HG03135 (cell line): ENCODE measurements around the gene AAMP.
A peak's percentile ranks its signal among the peaks of the same experiment; 100 is the strongest.

ENCODE experiments used
- ATAC-seq: cut with Tn5 transposase; IDR thresholded peaks from one replicate; pipeline ENCODE4 v1.9.1; 2021; ENCODE audit warnings: mild to moderate bottlenecking, moderate library complexity; ENCODE audit not compliant: unreplicated experiment

Gene AAMP

GRCh38 chr2:218260166-218260565 lies 9.8 kb downstream of the AAMP start:
- no peak for ATAC-seq

DNA sequence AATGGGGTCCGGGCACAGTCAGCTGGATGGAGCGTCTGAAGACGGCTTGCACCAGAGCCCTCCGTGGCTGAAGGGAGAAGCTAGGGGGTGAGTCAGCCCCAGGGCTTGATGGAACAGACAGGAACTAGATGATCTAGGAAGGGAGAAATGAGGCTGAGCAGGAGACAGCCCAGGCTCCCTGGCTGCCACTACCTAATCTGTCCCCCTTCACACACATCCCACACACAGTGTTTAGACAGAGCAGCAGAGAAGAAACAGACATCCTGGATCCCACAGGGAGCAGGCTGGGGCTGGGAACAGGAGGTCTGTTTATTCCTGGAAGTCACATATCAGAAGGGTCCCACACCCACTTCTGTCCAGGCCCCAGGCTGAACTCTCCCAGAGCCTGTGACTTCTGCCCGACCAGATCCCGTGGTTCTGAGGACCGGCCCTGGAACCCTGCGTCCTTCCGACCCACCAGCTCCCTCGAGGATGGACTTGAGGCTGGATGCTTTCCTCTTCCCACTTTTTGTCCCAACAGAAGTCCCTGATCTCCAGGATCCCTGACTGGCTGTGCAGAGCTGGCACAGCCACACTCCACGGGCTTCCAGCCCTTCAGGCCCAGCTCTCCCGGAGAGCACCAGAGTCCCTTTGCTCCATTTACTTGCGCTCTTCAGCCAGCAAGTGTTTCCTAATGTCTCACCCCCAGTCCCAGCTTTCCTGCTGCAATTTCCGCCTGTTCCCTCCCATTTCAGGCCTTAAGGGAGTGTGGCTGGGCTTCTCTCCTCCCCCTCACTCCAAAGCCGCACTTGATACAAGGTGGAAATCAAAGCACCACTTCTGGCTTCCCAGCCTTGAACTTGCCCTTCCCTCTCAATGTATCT lies 10.6 kb downstream of the AAMP start:
- ATAC-seq, result no peak

GRCh38 chr2:218257390-218257981 lies 12.5 kb downstream of the AAMP start:
- ATAC-seq, result peak; percentile 73

GRCh38 chr2:218256612-218257350 lies 13.2 kb downstream of the AAMP start:
- no peak for ATAC-seq

- no peak for ATAC-seq
Measured at GRCh38 chr2:218255446-218255845, 14.5 kb downstream of the AAMP start.

GRCh38 chr2:218253232-218253625 lies 16.7 kb downstream of the AAMP start:
- ATAC-seq, result no peak

- no peak for ATAC-seq
Measured at GRCh38 chr2:218252509-218253231, 17.3 kb downstream of the AAMP start.

- ATAC-seq, result no peak
Measured at GRCh38 chr2:218249691-218250090, 20.2 kb downstream of the AAMP start.

DNA sequence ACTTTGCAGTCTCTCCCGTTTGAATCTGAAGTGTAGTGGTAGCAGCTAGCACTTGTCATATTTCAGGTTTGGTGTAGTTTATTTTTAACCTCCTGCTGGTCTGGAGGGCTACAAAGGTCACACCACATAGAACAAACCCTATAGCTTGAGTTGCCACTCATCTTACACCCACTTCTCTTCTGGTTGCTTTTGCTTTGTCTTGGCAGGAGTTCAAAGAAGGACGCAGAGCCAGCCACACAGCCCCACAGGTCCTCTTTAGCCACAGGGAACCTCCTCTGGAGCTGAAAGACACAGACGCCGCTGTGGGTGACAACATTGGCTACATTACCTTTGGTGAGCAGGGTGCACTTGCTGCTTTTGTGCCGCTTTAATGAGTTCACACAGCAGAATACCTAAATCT lies 24.7 kb downstream of the AAMP start:
- no peak for ATAC-seq

DNA sequence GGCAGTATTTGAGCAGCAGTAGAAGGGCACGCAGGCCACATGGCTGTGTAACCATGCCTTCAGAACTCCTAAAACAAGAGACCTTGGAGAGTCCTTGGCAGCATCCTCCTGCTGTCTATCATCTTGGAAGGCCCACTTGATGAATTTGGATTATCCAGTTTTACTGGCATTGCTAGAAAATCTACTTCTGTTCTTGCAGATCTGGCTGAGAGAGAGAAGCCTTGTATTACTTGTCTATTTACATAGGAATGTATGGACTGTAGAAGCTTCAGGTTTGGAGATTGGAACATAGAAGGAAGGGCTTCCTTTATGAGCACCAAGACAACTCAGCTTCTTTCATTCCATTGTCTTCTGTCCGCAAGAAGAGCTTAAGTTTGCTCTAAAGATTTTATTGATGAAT lies 25.3 kb downstream of the AAMP start:
- ATAC-seq, result no peak

- no peak for ATAC-seq
Measured at GRCh38 chr2:218244204-218244603, 25.7 kb downstream of the AAMP start.

DNA sequence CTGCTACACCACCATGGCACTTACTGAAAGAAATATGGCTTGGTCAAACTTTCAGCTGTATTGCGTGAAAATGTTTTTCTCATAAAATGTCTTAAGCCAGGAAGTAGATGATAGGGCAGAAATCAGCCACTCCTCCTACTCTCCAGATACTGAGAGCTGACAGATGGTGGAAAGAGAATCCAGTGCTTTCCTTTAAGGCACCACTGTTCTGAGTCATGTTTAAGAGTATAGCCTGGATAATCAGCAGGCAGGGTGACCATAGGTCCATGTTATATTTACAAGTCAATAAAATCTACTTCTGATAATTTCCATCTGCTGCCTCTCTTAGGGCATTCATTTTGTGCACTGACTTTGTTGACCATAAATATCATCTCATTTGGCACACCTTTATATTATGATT lies 31.1 kb downstream of the AAMP start:
- ATAC-seq, result no peak

GRCh38 chr2:218236829-218237228 lies 33.1 kb downstream of the AAMP start:
- no peak for ATAC-seq

DNA sequence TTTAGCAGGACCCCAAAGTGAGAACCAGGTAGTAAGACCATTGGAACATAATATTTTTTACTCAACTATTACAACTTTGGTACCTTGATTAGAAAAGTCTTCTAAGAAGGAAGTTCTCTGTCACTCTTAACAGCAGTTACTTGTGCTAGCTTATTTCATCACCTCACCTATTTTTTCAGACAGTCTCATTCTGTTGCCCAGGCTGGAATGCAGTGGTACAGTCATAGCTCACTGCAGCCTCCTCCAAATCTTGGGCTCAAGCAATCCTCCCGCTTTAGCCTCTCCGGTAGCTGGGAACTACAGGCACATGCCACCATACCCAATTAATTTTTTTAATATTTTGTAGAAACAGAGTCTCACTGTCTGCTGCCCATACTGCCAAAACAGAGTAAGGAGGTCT lies 34.9 kb downstream of the AAMP start:
- no peak for ATAC-seq

DNA sequence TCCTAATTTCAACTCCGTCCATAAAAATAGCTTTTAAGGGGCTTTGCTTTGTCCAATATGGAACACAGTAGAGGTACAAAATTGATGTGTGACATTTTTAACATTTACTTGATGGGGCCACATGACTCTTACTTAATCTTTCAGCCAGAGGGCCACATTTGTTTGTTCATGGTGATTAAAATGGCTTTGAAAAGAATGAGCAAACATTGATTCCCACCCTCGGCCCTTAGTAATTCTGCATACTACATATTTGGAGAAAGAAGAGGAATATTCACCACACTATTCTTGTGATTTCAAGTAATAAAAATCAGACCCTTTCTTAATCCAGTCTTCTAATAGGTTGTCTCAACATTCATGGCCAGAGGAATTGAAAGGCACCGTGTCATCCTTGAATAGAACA lies 35.4 kb downstream of the AAMP start:
- no peak for ATAC-seq

GRCh38 chr2:218233543-218233942 lies 36.4 kb downstream of the AAMP start:
- no peak for ATAC-seq

- peak; percentile 65 for ATAC-seq
Measured at GRCh38 chr2:218230882-218231281, 39.1 kb downstream of the AAMP start.

DNA sequence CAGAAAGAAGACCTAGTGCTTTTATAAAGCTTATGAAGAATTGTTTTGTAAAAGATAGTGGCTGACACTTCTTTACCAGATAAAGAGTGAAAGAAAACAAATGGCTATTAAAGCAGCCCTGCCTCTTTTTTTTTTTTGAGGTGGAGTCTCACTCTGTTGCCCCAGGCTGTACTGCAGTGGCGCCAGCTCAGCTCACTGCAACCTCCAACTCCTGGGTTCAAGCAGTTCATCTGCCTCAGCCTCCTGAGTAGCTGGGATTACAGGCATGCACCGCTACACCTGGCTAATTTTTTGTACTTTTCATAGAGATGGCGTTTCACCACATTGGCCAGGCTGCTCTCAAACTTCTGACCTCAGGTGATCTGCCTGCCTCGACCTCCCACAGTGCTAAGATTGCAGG lies 40.1 kb downstream of the AAMP start:
- no peak for ATAC-seq

GRCh38 chr2:218229239-218229638 lies 40.7 kb downstream of the AAMP start:
- peak; percentile 82 for ATAC-seq

DNA sequence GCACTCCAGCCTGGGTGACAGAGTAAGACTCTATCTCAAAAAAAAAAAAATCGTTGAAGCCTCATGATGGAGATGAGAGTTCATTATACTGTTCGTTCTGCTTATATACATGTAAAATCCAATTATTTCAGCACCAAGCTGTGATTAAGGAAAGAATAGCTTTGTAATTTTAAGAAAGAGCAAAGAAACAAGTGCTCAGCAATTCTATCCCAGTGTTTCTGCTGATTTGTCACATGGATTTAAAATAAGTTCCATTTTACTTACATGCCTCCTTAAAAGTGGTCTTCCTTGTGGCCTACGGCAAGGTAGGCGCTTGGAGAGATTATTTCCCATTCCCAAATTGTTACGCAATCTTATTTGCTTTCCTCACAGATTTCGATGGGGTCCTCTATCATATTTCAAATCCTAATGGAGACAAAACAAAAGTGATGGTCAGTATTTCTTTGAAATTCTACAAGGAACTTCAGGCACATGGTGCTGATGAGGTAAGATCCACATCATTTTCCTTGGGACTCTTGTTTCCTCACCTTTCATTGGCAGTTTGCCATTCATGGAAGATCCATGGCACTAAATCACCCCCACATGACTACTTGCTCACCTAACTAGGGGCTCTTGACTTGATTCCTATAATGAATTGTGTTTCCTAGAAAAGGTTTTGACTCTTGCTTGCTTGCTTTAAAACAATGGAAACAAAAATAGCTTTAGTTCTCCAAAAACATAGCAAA lies 41.4 kb downstream of the AAMP start:
- ATAC-seq, result no peak

DNA sequence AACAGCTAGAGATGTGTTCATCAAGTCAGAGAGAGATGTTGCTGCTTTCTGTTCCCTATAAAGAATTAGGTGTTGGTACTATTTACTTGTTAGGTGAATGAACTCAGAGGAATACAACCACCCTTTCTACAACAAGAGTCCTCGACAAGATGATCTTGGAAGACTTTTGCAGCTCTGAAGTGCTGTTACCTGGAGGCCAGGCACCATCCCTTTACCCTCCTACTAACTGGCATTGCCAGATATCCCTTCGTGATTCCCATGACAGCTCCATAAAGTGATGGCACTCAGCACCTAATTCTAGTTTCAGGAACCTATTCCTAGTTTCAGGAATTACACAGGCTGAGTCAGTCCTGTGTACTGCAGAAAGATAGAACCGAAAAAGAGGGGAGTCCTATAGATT lies 43.0 kb downstream of the AAMP start:
- ATAC-seq, result no peak
